ENCODE results near the gene EXOC4. TPM values are rescaled to one million over a fixed set of nuclear protein-coding genes. Genes with fewer than 3 reads are reported as not detected.

EXOC4 gene
- total RNA-seq, 1 donor from 2014 or later: 103 TPM

GRCh38 chr7:134088199-134088598 lies 835.3 kb downstream of the EXOC4 start:
- DNase-seq (ENCODE audit: low read depth, low spot score): no peak

- DNase-seq (ENCODE audit: low read depth, low spot score): no peak
Measured at GRCh38 chr7:134089446-134089845, 836.6 kb downstream of the EXOC4 start.

- no peak for DNase-seq (ENCODE audit: low read depth, low spot score)
Measured at GRCh38 chr7:134098072-134098471, 845.2 kb downstream of the EXOC4 start.

GRCh38 chr7:134101716-134102115 lies 848.8 kb downstream of the EXOC4 start:
- no peak for DNase-seq (ENCODE audit: low read depth, low spot score)

- no peak for DNase-seq (ENCODE audit: low read depth, low spot score)
Measured at GRCh38 chr7:134104166-134104565, 851.3 kb downstream of the EXOC4 start.

- DNase-seq (ENCODE audit: low read depth, low spot score): no peak
Measured at GRCh38 chr7:134105841-134106240, 853.0 kb downstream of the EXOC4 start.

- DNase-seq (ENCODE audit: low read depth, low spot score): no peak
Measured at GRCh38 chr7:134108802-134109201, 855.9 kb downstream of the EXOC4 start.

GRCh38 chr7:134113655-134114054 lies 860.8 kb downstream of the EXOC4 start:
- no peak for DNase-seq (ENCODE audit: low read depth, low spot score)

- DNase-seq (ENCODE audit: low read depth, low spot score): no peak
Measured at GRCh38 chr7:134114992-134115391, 862.1 kb downstream of the EXOC4 start.

Other genes with a start within 250 kb of the EXOC4 start
- gene CHCHD3, start 171.0 kb upstream of the EXOC4 start, total RNA-seq: 91.3 and 108 TPM in 2 replicates